HUES6 (cell line): Measurements from ENCODE around the gene CYSTM1.

Experiments used
- H3K27ac ChIP-seq: 2 replicates; pipeline ENCODE4 v1.7.0; 2013; ENCODE audit warnings: low read depth, mild to moderate bottlenecking, low read length, inconsistent platforms
- H3K27me3 ChIP-seq: 2 replicates; pipeline ENCODE4 v1.6.1; 2013; ENCODE audit warnings: low read length; ENCODE audit not compliant: control insufficient read depth, insufficient read depth
- H3K36me3 ChIP-seq: 2 replicates; pipeline ENCODE4 v1.6.1; 2013; ENCODE audit warnings: low read length; ENCODE audit not compliant: control insufficient read depth, insufficient read depth
- H3K4me1 ChIP-seq: 2 replicates; pipeline ENCODE4 v1.6.1; 2013; ENCODE audit warnings: low read length; ENCODE audit not compliant: control insufficient read depth, insufficient read depth
- H3K4me3 ChIP-seq: 2 replicates; pipeline ENCODE4 v1.5.1; 2013; ENCODE audit warnings: low read depth, low read length
- H3K9ac ChIP-seq: one replicate; pipeline ENCODE4 v1.6.1; 2013; ENCODE audit warnings: mild to moderate bottlenecking, low read length
- H3K9me3 ChIP-seq: 2 replicates; pipeline ENCODE4 v1.6.1; 2013; ENCODE audit warnings: low read depth, low read length; ENCODE audit not compliant: control insufficient read depth, insufficient read depth

The CYSTM1 gene

GRCh38 chr5:140174465-140175366 lies at the start of gene CYSTM1:
Gene CYSTM1 (plus strand): TSS chr5:140175188. CDS start chr5:140194466, 19,278 bp downstream.
- Histone ChIP-seq H3K36me3 (no peaks in the 10 kb centered on the region), H3K4me3 (peak within 1 kb of the TSS; percentile 82), H3K27ac (peak within 1 kb of the TSS; percentile 41; the same call in 1 of the 2 replicates), H3K9me3 (no peaks in the 10 kb centered on the region), H3K27me3 (no peaks in the 10 kb centered on the region), H3K4me1 (peaks cover 4% of the 10 kb centered on the region; the same call in 1 of the 2 replicates), H3K9ac (peak within 1 kb of the TSS; percentile 88)

- no peak within 1 kb of the TSS for H3K9ac ChIP-seq
- no peak within 1 kb of the TSS for H3K27ac ChIP-seq
- no peaks in the 10 kb centered on the region for H3K36me3 ChIP-seq
- H3K27me3 ChIP-seq: no peaks in the 10 kb centered on the region
- H3K9me3 ChIP-seq: no peaks in the 10 kb centered on the region
- no peaks in the 10 kb centered on the region for H3K4me1 ChIP-seq
- no peak within 1 kb of the TSS for H3K4me3 ChIP-seq
Observed at GRCh38 chr5:140125637-140126036, 49.4 kb upstream of the CYSTM1 start, which contains the start of gene IGIP. Gene IGIP (plus strand): TSS chr5:140125937. CDS start chr5:140128477, 2,540 bp downstream.

DNA sequence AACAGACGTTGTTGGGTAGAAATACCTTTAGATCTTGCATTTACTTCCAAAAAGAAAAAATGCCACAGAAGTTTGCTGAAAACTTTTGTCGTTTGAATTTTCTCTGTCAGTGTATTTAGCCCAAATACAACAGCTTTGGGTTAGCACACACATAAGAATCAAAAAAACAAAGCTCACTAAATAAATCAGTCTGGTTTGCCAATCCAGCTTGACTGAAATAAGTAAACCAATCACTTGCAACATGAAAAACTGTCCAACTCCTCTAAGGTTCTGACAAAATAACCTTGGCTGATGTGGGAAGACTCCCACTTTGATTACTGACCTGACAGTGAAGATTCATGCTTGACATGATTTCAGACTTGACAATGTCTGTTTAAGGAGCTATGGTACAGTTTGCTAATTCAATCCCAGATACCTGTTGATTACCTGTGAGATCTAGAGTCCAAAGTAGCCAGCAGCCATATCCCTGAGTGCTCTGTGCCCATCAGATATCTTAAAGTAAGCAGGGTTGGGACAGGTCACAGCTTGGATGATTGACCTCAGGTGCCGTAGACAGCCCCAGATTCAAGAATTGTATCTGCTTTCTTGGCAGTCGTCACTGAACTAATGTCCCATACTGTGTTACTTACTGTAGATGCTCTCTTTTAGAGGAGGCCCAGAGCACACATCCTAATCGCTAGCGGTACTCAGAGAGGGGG lies 48.5 kb upstream of the CYSTM1 start:
- Histone ChIP-seq H3K4me3 (no peak overlapping the region), H3K9me3 (no peaks in the 10 kb centered on the region), H3K4me1 (peaks cover 4% of the 10 kb centered on the region; the same call in 1 of the 2 replicates), H3K36me3 (no peaks in the 10 kb centered on the region), H3K9ac (no peak overlapping the region), H3K27me3 (no peaks in the 10 kb centered on the region), H3K27ac (no peak overlapping the region)

DNA sequence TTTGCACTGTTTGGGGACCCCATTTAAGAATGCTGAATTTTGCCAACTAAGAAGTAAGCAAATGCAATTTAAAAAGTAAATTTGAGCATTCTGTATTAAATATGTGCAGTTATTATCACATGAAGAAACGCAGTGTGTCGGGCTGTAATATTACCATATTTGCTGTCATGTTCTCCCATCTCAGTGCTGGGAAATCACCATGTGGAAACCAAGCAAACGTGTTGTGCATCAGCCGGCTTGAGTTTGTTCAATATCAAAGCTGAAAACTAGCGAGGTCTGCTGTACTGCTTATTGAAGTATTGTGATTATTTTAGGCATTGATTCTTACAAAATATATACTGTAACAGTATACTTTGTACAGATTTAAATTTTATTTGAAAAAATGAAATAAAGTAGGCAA lies 46.6 kb upstream of the CYSTM1 start:
- H3K27ac ChIP-seq: no peak overlapping the region
- H3K4me1 ChIP-seq: peaks cover 7% of the 10 kb centered on the region; the same call in 1 of the 2 replicates
- no peak overlapping the region for H3K4me3 ChIP-seq
- 0 out of 2 replicates have a peak, but pooled peaks cover 3% of the 10 kb centered on the region for H3K27me3 ChIP-seq
- H3K36me3 ChIP-seq: no peaks in the 10 kb centered on the region
- no peak overlapping the region for H3K9ac ChIP-seq
- H3K9me3 ChIP-seq: no peaks in the 10 kb centered on the region

GRCh38 chr5:140130949-140131733 lies 43.8 kb upstream of the CYSTM1 start:
- Histone ChIP-seq H3K36me3 (no peaks in the 10 kb centered on the region), H3K27me3 (0 out of 2 replicates have a peak, but pooled peaks cover 3% of the 10 kb centered on the region), H3K9me3 (no peaks in the 10 kb centered on the region), H3K4me1 (peaks cover 7% of the 10 kb centered on the region; the same call in 1 of the 2 replicates), H3K4me3 (no peak overlapping the region), H3K9ac (no peak overlapping the region), H3K27ac (no peak overlapping the region)

DNA sequence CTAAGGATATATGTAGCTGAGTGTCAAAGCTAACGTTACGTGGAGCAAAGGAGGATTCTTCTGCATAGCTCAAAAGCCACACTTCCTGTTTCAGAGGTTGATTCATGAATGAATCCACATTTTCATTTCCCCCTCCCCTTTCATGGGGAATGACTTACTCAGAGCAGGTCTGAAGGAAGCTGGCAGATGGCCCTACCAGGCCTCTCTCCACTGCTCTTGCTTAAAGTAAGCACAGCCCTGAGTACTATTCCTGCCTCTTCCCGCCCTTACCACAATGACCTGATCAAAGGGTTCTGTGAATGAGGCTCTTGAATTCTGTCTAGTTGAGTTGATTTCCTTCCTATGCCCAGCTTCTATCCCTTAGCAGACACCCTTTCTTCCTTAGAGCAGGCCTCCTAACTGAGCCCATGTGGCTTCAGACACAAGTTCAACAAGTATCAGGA lies 43.0 kb upstream of the CYSTM1 start:
- Histone ChIP-seq H3K36me3 (no peaks in the 10 kb centered on the region), H3K4me1 (peaks cover 7% of the 10 kb centered on the region; the same call in 1 of the 2 replicates), H3K27me3 (0 out of 2 replicates have a peak, but pooled peaks cover 3% of the 10 kb centered on the region), H3K4me3 (no peak overlapping the region), H3K9ac (no peak overlapping the region), H3K27ac (no peak overlapping the region), H3K9me3 (no peaks in the 10 kb centered on the region)

DNA sequence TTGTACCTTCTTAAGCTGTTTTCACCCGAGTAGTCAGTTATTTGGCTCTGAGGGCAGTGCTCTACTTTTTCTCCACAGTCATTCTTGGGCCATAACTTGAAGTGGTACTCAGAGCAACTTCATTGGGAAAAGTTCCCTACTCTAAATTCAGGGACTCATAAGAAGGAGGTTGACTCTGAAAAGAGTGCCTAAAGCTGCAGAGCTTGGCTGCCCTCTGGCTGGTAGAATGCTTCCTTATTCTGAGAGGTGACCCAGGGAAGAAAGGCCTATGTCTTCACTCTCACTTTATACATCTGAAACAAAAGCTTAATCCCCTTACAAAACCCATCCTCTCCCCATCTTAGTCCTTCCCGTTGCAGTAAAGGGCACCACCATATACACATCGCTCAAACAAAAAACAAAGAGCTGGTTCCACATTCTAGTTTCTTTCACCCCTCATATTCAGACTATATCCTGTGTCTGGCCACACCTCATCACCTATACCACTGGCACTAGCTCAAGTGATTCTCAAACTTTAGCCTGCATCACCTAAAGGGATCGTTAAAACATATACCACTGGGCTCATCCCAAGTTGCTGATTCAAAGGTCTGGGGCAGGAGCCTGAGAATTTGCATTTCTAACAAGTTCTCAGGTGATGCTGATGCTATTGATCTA lies 41.3 kb upstream of the CYSTM1 start:
- 0 out of 2 replicates have a peak, but pooled peaks cover 3% of the 10 kb centered on the region for H3K27me3 ChIP-seq
- no peak overlapping the region for H3K4me3 ChIP-seq
- peaks cover 7% of the 10 kb centered on the region; the same call in 1 of the 2 replicates for H3K4me1 ChIP-seq
- H3K9ac ChIP-seq: no peak overlapping the region
- H3K9me3 ChIP-seq: no peaks in the 10 kb centered on the region
- H3K27ac ChIP-seq: no peak overlapping the region
- H3K36me3 ChIP-seq: no peaks in the 10 kb centered on the region

- Histone ChIP-seq H3K9ac (no peak overlapping the region), H3K36me3 (no peaks in the 10 kb centered on the region), H3K4me3 (no peak overlapping the region), H3K9me3 (no peaks in the 10 kb centered on the region), H3K4me1 (peaks cover 7% of the 10 kb centered on the region; the same call in 1 of the 2 replicates), H3K27me3 (0 out of 2 replicates have a peak, but pooled peaks cover 3% of the 10 kb centered on the region), H3K27ac (no peak overlapping the region)
Observed at GRCh38 chr5:140134277-140134935, 40.6 kb upstream of the CYSTM1 start.

- Histone ChIP-seq H3K4me1 (peaks cover 7% of the 10 kb centered on the region; the same call in 1 of the 2 replicates), H3K36me3 (no peaks in the 10 kb centered on the region), H3K9me3 (no peaks in the 10 kb centered on the region), H3K27ac (no peak overlapping the region), H3K4me3 (no peak overlapping the region), H3K27me3 (peaks cover 5% of the 10 kb centered on the region; the same call in 1 of the 2 replicates), H3K9ac (no peak overlapping the region)
Observed at GRCh38 chr5:140135127-140135526, 39.9 kb upstream of the CYSTM1 start.
